AML-193 (cell line): ENCODE measurements around the gene TOB2.
"Not testable (repeated sequence)": the region's sequence is repeated elsewhere in the genome, so short reads cannot be mapped to it uniquely, and the experiment has no call there.

ENCODE experiments used
- DNase-seq, 2 experiments: peaks; one replicate each; lab custom pipeline; 2025; lab: John Stamatoyannopoulos, UW

Gene TOB2

DNA sequence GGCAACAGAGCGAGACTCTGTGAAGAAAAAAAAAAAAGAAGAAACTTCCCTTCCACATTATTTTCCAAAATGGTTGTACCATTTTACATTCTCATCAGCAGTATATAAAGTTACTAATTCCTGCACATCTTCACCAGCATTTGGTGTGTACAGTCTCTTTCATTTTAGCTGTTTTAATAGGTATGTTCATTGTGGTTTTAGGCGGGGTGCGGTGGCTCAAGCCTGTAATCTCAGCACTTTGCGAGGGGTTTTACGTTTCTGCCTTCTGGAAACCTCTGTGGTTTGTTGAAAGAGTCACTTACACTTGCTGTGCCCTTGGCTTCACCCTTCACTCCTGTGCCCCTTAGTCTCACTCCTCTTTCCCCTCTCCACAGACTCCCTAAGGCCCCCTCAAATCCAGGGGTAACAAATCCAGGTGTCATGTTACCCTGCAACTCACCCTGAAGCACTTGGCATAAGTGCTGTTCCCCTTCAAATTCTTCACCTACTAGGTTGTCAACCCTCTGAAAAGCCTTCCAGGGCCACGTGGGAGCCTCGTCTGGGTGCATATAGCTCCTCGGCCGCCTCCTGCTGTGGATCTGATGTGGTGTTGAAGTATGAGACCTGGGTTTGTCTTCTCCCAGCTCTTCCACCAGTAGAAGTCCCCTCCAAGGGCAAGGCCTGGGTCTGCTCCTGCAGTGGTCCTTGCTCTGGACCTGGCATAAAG is 20.8 kb downstream of the TOB2 start:
- no peak for DNase-seq

DNA sequence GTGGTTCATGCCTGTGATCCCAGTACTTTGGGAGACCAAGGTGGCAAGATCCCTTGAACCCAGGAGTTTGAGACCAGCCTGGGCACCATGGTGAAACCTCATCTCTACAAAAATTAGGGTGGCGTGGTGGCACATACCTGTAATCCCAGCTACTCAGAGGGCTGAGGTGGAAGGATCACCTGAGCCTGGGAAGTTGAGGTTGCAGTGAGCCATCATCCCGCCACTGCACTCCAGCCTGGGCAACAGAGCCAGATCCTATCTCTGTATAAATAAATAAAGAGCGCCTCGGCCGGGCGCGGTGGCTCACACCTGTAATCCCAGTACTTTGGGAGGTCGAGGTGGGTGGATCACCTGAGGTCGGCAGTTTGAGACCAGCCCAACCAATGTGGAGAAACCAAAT is 27.9 kb downstream of the TOB2 start:
- no peak for DNase-seq

DNA sequence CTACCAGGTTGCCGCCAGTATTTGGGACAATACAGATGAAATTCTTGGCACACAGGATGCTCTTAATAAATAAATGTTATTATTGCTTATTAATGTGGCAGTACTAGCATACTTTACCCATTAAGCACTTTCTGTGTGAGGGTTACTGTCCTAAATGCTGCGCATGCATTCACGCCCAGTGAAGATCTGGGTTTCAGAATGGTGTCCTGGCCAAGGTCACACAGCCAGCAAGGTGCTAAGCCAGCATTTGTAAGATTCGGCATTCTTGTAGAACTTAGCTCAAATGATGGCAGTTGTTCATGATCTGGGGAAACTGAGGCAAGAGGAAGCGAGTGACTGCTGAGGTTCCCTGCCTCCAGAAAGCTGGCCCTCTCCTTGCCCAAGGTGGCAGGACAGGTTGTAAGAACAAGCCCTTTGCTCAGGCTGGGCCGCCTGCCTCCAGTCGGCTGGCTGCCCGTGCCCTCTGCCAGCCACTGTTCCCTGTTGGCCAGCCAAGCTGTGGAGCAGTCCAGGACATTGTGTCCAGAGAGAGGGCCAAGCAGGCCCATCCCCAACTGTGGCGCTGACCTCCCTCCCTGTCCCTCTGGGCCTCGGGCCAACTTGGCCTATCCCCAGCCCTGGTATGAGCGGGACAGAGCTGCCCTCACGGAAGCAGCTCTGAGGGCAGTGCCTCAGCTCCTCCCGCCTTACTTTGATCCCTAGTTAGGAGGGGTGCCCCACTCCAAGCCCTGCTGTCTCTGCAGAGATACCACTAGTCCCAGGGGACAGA is 28.8 kb downstream of the TOB2 start:
- DNase-seq, result no peak

DNA sequence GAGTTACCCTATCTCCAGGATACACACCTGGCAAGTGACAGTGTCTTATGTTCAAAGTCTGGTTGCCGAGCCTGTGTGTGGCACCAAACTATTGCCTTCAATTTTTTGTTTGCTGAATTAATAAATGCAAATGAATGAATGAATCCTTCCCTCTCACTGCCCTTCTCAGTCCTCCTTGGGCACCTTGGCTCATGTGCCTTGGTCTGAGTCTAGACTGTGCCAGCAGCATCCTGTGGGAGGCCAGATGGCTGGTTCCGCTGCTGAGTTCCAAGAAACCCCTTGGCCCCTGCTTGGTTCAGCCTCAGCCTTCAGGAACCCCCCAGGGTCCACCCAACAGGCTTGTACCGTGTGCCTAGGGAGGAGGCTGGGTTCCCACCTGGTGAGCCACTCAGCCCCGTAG is 31.0 kb downstream of the TOB2 start:
- no peak for DNase-seq

DNA sequence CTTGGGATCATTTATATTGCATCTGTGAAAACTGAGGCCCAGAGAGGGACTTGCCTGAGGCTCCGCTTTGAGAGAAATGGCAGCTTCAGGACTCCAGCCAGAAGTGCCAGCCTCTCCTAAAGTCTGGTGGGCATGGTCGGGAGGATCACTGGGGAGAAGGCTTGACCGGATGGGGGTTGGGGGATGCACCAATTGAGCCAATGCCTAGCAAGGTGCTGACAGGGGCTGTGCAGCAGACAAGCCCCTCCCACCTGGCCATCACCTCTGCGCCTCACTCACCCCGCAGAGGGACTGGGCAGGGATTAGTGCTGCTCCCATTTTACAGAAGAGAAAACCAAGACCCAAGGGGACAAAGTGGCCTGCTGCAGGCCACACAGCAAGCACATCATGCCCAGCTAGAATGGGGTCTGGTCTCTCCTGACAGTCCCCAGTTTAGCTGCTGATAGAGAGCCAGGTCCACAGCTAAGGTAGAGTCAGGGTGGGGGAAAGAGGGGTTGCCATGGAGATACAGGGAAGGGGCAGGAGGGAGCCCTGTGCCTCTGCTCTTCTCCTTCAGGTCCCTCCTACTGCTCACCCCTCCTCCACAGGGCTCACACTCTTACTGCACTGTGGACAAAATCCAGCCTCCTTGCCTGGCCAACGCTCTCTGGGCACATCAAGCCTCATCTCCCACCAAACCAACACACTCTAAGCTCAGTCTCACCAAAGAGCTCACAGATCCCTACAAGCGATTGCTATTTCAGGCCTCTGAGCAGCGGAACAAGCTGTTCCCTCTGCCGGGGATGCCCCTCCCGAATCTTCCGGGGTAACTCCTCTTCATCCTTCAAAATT is 35.4 kb downstream of the TOB2 start:
- no peak for DNase-seq

DNA sequence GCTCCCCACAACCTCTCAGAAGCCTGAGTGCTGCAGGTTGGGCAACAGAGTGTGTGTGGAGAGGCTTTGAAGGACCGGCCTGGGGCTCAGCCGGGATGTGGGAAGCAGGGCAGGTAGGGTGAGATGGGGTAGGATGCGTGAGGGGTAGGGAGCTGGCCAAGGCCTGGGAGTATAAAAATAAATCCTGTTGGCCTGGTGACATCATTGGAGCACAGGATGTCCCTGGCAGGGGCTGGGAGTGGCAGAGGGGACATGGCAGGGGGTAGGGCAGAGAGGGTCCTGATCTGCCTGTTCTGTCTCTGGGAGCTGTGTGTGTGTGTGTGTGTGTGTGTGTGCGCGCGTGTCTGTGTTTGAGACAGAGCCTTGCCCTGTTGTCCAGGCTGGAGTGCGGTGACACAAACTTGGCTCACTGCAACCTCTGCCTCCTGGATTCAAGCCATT is 36.3 kb downstream of the TOB2 start:
- DNase-seq, result no peak

DNA sequence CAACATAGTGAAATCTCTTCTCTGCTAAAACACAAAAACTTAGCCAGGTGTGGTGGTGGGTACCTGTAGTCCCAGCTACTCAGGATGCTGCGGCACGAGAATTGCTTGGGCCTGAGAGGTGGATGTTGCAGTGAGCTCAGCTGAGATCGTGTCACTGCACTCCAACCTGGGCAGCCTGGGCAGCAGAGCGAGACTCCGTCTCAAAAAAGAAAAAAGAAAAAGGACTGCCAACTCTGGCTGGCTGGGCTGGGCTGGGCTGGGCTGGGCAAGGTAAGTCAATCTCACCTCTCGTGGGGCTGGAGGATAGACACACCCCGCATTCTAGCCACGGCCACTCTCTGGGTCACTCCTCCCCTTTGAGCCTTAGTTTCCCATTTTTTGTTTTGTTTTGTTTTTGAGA is 37.9 kb downstream of the TOB2 start:
- DNase-seq, result no peak

DNA sequence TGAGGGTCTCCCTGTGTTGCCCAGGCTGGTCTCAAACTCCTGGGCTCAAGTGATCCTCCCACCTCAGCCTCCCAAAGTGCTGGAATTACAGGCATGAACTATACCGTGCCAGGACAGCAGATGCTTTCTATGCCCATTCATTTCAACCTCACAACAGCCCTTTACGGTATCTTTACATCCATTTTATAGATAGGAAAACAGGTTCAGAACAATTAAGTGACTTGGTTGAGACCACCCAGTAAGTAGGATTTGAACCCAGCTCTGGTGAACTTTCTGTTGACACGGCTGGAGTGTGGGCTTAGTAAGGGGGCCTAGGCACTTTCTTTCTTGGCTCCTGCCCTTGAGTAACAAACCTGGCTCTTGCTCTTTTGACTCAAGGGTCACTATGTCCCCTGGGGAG is 39.2 kb downstream of the TOB2 start:
- DNase-seq, result no peak

DNA sequence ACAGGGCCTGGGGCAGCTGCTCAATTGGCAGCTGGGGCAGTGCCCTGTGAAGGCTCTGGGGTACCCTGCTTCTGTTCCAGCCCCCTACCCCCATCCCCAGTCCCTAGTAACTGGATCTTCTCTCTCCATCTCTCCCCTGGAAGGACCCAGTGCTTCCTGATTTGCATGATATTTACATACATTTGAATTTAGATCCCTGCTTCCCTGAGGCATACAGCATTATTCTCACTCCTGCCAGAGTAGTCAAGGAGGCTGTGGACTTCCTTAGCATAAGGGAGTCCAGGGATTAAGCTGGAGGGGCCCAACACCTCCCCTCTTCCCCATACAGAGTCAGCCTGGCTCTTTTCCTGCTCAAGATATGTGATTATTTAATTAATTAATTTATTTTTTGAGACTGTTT is 40.2 kb downstream of the TOB2 start:
- no peak for DNase-seq

DNA sequence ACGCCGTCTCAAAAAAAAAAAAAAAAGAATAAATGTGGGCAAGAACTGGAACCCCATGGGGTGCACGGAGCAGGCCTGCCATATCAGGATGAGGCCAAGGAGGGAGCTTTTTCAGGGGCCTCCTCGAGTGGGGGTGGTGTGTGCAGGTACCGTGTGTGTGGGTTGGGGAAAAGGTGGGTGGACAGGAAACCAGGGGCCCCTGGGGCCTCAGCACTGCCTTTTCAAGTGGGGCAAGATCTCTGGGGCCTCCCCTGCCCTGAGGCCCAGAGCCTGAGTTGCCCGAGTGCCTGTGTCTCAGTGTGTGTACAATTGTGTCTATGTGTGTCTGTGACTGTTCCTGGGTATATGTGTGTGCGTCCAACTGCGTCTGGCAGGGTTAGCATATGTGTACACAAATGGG is 41.0 kb downstream of the TOB2 start:
- no peak for DNase-seq

DNA sequence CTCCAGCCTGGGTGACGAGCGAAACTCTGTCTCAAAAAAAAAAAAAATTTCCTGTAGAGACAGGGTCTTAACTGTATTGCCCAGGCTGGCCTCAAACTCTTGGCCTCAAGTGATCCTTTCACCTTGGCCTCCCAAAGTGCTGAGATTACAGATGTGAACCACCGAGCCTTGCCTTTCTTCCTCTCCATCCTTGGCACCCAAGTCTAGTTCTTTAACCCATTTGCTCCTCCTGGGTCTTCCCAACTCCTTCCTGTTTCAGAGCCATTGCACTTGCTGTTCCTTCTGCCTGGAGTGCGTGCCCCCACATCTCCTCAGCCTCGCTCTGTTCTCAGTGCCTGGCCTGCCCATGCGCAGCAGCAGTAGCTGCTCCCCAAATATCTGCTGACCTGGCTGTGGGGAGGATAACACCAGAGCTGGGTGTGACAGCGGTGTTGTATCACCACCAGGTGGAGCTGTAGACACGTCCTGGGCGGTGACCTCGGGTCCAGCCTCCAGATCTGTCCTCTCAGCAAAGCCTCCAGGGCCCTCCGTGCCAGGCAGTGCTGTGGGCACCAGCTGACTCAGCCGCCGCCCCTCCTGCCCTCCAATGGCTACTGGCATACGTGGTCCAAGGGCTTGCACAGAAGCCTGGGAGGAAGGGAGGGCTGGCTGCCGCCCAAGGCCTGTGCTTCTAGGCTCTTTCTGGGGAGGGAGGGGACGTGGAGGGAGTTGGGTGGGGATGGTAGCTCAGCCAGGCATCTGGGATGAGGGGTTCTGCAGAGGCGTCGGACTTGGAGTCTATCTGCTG is 42.9 kb downstream of the TOB2 start:
- DNase-seq, result peak; percentile 72 to 86

DNA sequence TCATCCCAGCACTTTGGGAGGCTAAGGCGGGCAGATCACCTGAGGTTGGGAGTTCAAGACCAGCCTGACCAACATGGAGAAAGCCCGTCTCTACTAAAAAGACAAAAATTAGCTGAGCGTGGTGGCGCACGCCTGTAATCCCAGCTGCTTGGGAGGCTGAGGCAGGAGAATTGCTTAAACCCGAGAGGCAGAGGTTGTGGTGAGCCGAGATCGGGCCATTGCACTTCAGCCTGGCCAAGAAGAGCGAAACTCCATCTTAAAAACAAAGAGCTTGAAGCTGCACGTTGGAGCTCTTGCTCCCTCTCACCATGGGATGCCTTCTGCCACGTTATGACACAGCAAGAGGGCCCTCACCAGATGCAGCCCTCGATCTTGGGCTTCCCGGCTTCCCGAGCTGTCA is 43.8 kb downstream of the TOB2 start:
- DNase-seq, result not testable (repeated sequence)

DNA sequence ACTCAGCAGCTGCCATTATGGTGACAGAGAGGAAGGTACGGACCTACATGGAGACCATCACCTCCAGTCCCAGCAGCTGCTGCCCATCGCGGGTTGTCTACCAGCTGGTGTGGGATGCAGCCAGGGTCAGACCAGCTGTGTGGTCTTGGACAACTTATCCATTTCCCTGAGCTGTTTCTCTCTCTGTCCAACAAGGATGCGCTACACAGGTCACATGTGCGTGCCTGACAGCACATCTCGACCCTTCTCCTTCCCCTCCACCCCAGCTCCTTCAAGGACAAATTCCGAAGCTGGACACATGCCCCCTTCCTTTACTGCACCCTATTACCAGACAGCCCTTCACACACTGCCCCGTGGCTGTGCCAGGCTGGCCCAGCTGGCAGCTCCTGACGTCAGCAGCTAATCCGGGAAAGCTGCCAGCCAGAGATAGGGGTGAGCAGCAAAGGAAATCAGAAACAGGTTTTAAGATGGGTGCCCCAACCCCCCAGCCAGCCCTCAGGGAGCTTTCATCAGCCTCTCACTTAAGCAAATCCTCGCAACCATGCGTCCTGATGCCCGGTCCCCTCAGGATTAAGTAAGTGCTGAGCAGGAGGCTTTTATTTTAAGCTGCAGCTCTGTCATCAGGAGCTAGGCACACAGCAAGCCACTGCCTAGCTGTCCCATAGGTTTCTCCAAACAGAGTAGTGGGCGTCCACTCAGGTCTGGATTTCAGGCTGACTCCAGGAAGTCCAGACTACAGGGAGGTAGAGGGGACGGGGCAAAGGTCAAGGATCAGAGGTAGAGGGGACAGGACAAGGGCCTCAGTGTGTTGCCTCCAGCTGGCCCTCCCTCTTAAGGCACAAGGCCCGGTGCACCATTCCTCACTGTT is 44.6 kb downstream of the TOB2 start:
- no peak for DNase-seq

DNA sequence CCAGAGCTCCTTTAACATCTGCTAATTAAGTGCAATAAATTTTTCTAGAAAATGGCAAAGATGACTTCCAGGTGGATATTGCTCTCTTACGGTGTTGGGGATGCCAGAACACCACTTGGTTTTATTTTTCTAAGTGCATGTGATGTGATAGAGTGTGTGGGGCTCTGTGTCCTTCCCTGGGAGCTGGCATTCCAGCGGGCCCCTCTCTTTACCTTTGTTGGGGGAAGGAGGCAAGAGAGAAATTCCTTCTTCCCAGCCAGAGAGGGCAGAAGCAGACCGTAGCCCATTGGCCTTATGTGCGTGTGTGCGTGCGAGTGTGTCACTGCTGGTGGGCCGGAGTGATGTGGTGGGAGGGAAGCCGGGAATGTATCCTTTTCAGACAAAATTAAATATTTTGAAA is 47.7 kb downstream of the TOB2 start:
- DNase-seq, result no peak

DNA sequence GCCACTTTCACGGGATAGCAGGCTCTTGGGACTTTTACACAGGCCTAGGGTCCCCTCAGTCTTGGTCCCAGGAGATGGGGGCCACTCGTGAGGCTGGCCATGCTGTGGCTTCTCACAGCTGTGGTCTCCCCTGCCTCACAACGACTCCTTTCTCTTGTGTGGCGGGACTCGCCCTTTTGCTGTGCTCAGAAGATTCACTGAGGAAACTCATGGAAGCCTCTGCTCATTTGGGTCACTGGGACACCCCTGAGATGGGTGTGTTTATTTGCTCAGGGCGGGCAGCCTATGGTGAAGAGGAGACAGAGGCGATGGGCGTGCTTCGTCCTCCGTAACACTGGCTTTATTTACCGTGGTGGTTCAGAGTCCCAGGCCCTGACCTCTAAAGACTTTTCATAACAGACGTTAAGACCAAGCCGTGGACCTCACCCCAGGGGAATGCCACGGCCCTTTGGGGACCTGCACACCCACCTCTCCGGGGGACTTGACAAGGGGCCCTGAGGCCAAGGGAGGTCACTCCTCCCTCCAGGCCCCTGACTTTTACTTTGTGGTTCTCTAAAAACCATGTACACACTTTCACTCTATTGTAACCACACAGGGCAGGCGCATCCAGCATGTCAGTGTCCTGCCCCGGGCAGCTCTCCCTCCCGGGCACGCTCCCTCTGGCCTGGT is 49.3 kb downstream of the TOB2 start:
- no peak for DNase-seq

DNA sequence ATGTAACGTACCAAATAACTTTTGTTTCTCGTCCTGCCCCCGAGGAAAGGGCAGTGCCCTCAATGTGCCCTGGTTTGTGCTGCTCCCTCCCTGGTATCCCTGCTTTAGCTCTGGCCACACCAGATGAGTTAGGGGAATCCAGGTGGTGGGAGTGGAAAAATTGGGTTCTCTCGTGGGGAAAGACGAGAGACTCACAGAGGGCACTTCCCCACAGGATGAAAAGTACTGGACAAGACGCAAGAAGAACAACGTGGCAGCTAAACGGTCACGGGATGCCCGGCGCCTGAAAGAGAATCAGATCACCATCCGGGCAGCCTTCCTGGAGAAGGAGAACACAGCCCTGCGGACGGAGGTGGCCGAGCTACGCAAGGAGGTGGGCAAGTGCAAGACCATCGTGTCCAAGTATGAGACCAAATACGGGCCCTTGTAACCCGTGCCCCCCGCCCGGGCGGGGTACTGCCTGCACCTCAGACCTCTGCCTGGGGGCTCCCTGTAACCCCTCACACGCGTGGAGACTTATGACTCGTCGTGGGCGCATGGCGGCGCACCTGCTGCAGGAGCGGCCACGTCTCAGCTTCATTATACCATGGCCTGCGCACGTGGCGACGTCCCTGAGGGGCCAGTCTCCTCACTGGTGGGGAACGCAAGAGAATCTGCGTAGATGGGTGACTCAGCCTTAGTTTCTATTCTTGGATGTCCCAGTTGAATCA is 50.9 kb downstream of the TOB2 start:
- no peak for DNase-seq

DNA sequence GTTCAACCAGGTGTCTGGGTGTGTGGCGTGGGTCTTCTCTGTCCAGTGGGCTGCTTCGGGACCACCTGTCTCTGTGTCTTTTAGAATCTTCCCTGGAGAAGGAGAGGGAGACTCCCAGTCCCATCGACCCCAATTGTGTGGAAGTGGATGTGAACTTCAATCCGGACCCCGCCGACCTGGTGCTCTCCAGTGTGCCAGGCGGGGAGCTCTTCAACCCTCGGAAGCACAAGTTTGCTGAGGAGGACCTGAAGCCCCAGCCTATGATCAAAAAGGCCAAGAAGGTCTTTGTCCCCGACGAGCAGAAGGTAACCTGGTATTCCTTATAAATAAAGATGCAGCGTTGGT is 52.6 kb downstream of the TOB2 start:
- DNase-seq, result no peak

DNA sequence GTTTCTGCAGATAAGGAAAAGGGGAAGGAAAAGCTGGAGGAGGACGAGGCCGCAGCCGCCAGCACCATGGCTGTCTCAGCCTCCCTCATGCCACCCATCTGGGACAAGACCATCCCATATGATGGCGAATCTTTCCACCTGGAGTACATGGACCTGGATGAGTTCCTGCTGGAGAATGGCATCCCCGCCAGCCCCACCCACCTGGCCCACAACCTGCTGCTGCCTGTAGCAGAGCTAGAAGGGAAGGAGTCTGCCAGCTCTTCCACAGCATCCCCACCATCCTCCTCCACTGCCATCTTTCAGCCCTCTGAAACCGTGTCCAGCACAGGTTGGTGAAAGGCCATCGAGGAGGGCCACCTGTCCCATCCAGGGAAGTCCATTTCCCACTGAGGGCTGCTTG is 59.3 kb downstream of the TOB2 start:
- DNase-seq, result no peak

DNA sequence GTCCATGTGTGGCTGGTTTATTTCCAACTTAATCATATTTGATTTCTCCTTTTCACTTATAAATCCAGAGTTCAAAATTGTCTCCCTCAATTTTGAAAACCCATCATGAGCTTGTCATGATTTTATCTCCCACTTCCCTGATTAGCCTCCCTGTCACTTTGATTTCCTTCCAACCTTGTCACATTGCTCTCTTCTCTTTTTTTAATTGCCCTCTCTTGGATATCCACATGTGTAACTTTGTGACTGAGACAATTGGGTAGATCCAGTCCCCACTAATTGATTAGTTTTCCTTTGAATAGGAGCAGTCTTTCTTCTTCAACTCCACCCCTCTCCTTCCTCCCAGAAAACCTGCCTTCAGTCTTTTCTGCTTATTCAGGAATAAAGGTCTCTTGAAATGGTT is 62.5 kb downstream of the TOB2 start:
- no peak for DNase-seq
